Umbilical cord (tissue), 2 donors: ENCODE data around the gene PRDM12. TPM values are rescaled to one million over a fixed set of nuclear protein-coding genes. Genes with fewer than 3 reads are reported as not detected.

Source experiments
- DNase-seq: peaks from one replicate; pipeline ENCODE4 v3.0.0-alpha.2; 2015; ENCODE audit warnings: low spot score
- total RNA-seq: library from RNA; depleted of rRNA; stranded (reverse); fragments of >200 nt; gene quantifications from one replicate; pipeline ENCODE4 v1.2.3, GENCODE V29; 2014; ENCODE audit warnings: low replicate concordance; ENCODE audit not compliant: insufficient read depth

Gene PRDM12
- total RNA-seq, 1 donor from 2014 or later: not detected

GRCh38 chr9:130718562-130718961 is 54.2 kb downstream of the PRDM12 start:
- DNase-seq: no peak

GRCh38 chr9:130720762-130721161 is 56.4 kb downstream of the PRDM12 start:
- no peak for DNase-seq

- DNase-seq: no peak
Measured at GRCh38 chr9:130728721-130729120, 64.3 kb downstream of the PRDM12 start.

- DNase-seq: no peak
Measured at GRCh38 chr9:130729145-130729544, 64.8 kb downstream of the PRDM12 start.

DNA sequence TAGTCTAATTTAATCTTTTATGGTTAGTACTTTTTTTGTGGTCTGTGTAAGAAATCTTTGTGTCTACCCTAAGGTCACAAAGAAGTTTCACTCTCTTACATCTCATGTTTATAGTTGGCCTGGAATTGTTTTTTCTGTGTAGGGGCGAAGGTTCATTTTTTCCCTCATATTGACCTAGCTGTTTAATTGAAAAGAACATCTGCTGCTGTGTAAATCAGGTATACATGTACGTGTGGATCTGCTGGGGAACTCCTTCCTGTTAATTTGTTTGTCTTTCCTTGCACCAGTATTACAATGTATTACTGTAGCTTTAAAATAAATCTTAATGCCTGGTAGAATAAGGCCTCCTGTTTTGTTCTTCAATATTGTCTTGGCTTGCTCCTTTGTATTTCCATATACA is 67.0 kb downstream of the PRDM12 start:
- DNase-seq: no peak

DNA sequence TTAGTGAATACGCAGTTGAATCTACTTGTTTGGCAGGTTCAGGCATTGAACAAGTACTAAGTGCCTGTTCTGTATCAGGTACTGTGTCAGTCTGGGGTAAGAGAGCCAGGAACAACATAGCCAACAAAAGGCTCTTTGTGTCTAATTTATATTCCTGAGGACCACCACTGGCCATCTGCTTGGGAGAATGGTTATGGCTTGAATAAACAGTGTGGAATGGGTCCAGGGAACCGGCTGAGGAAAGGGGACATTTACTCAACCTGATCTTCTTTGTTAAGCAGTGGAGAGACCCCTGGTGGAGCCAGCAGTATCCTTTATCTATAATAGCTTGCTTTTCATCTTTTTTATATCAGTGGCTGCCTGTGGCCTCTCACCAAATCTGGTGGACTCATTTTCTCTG is 67.7 kb downstream of the PRDM12 start:
- no peak for DNase-seq

Other genes starting within 250 kb of the PRDM12 start
- 95.3 TPM for gene ASS1, start 219.6 kb upstream of the PRDM12 start, total RNA-seq
- 39.0 TPM for gene FUBP3, start 85.0 kb upstream of the PRDM12 start, total RNA-seq
- 19.7 TPM for gene EXOSC2, start 29.2 kb downstream of the PRDM12 start, total RNA-seq
- 48.2 TPM for gene ABL1, start 170.7 kb downstream of the PRDM12 start, total RNA-seq
- 0.48 TPM for gene QRFP, start 232.2 kb downstream of the PRDM12 start, total RNA-seq